HepG2 (cell line): ENCODE data around the gene KRT17. TPM values are rescaled to one million over a fixed set of nuclear protein-coding genes. Genes with fewer than 3 reads are reported as not detected.

Experiments
- KDM2A ChIP-seq: sonication (generic); formaldehyde crosslinking; IDR thresholded peaks from 2 replicates; pipeline ENCODE4 v1.4.0; 2020; ENCODE audit warnings: low read depth, missing genetic modification reagents, borderline replicate concordance
- MYC ChIP-seq: sonication (generic); formaldehyde crosslinking; IDR thresholded peaks from 2 replicates; pipeline ENCODE4 v1.9.0; 2021; ENCODE audit warnings: missing genetic modification reagents, borderline replicate concordance
- NFIB ChIP-seq: sonication (generic); formaldehyde crosslinking; IDR thresholded peaks from 2 replicates; pipeline ENCODE4 v1.9.0; 2021; ENCODE audit warnings: missing genetic modification reagents, mild to moderate bottlenecking, borderline replicate concordance
- NR2F1 ChIP-seq, 2 experiments: fragments of 450-650 bp in 1 of 2; formaldehyde crosslinking in 1 of 2; IDR thresholded peaks; 2 replicates each; pipeline versions ENCODE4 v1.5.0 to v1.6.1; 2016 to 2020; ENCODE audit warnings: mild to moderate bottlenecking in 1 of 2, missing compliant biosample characterization in 1 of 2, missing genetic modification reagents in 1 of 2, moderate library complexity in 1 of 2
- PCBP2 ChIP-seq: fragments of 200-400 bp; formaldehyde crosslinking; optimal IDR thresholded peaks from 2 replicates; pipeline ENCODE3; 2018; ENCODE audit warnings: low read length, low read depth; ENCODE audit not compliant: poor library complexity, severe bottlenecking
- YY1 ChIP-seq: IDR thresholded peaks from 2 replicates; pipeline ENCODE4 v1.6.1; 2011; ENCODE audit warnings: low read length, low read depth, moderate library complexity, mild to moderate bottlenecking; ENCODE audit not compliant: insufficient read depth, insufficient replicate concordance
- ZNF501 ChIP-seq: sonication (generic); formaldehyde crosslinking; IDR thresholded peaks from 2 replicates; pipeline ENCODE4 v1.5.1; 2020; ENCODE audit warnings: mild to moderate bottlenecking, moderate library complexity, missing genetic modification reagents
- ZNF670 ChIP-seq: sonication (generic); formaldehyde crosslinking; IDR thresholded peaks from 2 replicates; pipeline ENCODE4 v1.8.0; 2022; ENCODE audit warnings: mild to moderate bottlenecking, missing genetic modification reagents, borderline replicate concordance
- polyA plus RNA-seq, 8 experiments: library from polyadenylated mRNA; depleted of rRNA in 3 of 8; stranded (reverse) in 7 of 8; unstranded in 1 of 8; fragments of >200 nt; fragmentation: Illumina TruSeq in 4 of 8; extraction: Trizol in 4 of 8; gene quantifications; 2 replicates each; pipeline versions ENCODE4 v1.2.1 to v1.2.3, GENCODE V29; 2011 to 2016; ENCODE audit warnings: low read depth in 4 of 8, missing spikeins in 1 of 8, mixed read lengths in 1 of 8; ENCODE audit not compliant: insufficient read depth in 1 of 8
- total RNA-seq, 5 experiments: library from RNA; depleted of rRNA; stranded (reverse); fragments of >200 nt; fragmentation: Illumina TruSeq; extraction: Trizol; gene quantifications; 2 replicates each; pipeline ENCODE4 v1.2.3, GENCODE V29; 2016; ENCODE audit warnings: low read depth in 1 of 5
- TF ChIP-seq, protein P1 (sequence below): conservative IDR thresholded peaks from 2 replicates; pipeline ENCODE4 v1.6.1; 2018; ENCODE audit warnings: missing genetic modification reagents
- TF ChIP-seq, protein P2 (sequence below): sonication (generic); formaldehyde crosslinking; IDR thresholded peaks from 2 replicates; pipeline ENCODE4 v1.4.0; 2020; ENCODE audit warnings: mild to moderate bottlenecking, low read depth, missing genetic modification reagents
- TF ChIP-seq, protein P3 (sequence below): sonication (generic); formaldehyde crosslinking; IDR thresholded peaks from 2 replicates; pipeline ENCODE4 v1.9.0; 2022; ENCODE audit warnings: low read depth, missing genetic modification reagents
- TF ChIP-seq, protein P4 (sequence below): sonication (generic); formaldehyde crosslinking; IDR thresholded peaks from 2 replicates; pipeline ENCODE4 v1.9.0; 2021; ENCODE audit warnings: mild to moderate bottlenecking, missing genetic modification reagents
- TF ChIP-seq, protein P5 (sequence below): sonication (generic); formaldehyde crosslinking; IDR thresholded peaks from 2 replicates; pipeline ENCODE4 v1.8.1; 2023; ENCODE audit warnings: missing genetic modification reagents, mild to moderate bottlenecking, borderline replicate concordance
- TF ChIP-seq, protein P6 (sequence below): IDR thresholded peaks from 2 replicates; pipeline ENCODE4 v1.6.1; 2018; ENCODE audit warnings: missing genetic modification reagents, mild to moderate bottlenecking, missing compliant biosample characterization

Gene KRT17
- total and polyA plus RNA-seq, 2 of the 13 experiments (the other 11 are each of a cell fraction or from before 2014, with no cell fraction given) = 0.38 to 0.82 TPM

DNA sequence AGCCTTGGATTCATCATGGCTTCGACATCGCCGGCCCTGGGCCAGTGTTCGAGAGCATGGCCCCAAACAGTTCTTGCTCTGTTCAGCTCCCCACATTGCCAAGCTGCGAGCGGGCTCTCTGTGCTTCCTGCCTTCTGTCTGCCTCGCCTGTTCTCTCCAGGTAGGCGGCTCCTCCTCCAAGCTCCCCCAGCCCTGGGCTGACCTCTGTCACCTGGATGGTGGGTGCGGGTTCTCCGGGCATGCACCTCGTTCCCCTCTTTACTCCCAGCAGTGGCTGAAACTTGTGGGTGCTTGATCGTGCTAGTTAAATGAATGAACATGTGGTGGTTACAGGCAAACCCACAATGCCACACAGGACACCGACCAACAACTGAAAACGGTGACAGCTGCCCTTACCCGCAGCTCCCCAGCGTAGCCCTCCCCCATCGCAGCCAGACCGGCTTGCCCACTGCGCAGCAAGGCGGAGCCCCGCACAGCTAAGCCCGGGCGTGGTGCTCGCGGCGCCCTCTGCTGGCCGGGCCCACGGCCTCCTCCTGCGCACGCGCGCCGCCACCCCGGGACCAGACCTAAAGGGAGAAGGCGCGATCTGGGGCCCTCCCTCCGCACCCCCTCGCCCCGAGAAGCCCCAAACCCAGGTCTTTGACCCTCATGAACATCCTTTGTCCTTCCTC lies 41.3 kb upstream of the KRT17 start (continued):
- TF ChIP-seq, protein P1, sequence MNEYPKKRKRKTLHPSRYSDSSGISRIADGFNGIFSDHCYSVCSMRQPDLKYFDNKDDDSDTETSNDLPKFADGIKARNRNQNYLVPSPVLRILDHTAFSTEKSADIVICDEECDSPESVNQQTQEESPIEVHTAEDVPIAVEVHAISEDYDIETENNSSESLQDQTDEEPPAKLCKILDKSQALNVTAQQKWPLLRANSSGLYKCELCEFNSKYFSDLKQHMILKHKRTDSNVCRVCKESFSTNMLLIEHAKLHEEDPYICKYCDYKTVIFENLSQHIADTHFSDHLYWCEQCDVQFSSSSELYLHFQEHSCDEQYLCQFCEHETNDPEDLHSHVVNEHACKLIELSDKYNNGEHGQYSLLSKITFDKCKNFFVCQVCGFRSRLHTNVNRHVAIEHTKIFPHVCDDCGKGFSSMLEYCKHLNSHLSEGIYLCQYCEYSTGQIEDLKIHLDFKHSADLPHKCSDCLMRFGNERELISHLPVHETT = 0 out of 2 replicates have a peak, but pooled peaks have one; percentile 50
- TF ChIP-seq ZNF501 (CRISPR knock-in tag) (peak; percentile 81), NFIB (CRISPR knock-in tag) (no peak), MYC (CRISPR knock-in tag) (peak; percentile 76; the same call in 1 of the 2 replicates), YY1 (peak; percentile 69), KDM2A (CRISPR knock-in tag) (peak; percentile 89), NR2F1 (CRISPR knock-in tag; IDR thresholded peaks at IDR 0.05) (no peak), ZNF670 (CRISPR knock-in tag) (no peak; the same call in 1 of the 2 replicates), PCBP2 (no peak)
- TF ChIP-seq, protein P2, sequence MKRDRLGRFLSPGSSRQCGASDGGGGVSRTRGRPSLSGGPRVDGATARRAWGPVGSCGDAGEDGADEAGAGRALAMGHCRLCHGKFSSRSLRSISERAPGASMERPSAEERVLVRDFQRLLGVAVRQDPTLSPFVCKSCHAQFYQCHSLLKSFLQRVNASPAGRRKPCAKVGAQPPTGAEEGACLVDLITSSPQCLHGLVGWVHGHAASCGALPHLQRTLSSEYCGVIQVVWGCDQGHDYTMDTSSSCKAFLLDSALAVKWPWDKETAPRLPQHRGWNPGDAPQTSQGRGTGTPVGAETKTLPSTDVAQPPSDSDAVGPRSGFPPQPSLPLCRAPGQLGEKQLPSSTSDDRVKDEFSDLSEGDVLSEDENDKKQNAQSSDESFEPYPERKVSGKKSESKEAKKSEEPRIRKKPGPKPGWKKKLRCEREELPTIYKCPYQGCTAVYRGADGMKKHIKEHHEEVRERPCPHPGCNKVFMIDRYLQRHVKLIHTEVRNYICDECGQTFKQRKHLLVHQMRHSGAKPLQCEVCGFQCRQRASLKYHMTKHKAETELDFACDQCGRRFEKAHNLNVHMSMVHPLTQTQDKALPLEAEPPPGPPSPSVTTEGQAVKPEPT (CRISPR knock-in tag) = peak; percentile 55; the same call in 1 of the 2 replicates
- TF ChIP-seq, protein P3, sequence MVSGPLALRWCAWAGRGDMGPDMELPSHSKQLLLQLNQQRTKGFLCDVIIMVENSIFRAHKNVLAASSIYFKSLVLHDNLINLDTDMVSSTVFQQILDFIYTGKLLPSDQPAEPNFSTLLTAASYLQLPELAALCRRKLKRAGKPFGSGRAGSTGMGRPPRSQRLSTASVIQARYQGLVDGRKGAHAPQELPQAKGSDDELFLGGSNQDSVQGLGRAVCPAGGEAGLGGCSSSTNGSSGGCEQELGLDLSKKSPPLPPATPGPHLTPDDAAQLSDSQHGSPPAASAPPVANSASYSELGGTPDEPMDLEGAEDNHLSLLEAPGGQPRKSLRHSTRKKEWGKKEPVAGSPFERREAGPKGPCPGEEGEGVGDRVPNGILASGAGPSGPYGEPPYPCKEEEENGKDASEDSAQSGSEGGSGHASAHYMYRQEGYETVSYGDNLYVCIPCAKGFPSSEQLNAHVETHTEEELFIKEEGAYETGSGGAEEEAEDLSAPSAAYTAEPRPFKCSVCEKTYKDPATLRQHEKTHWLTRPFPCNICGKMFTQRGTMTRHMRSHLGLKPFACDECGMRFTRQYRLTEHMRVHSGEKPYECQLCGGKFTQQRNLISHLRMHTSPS (CRISPR knock-in tag) = peak; percentile 70
- TF ChIP-seq, protein P4, sequence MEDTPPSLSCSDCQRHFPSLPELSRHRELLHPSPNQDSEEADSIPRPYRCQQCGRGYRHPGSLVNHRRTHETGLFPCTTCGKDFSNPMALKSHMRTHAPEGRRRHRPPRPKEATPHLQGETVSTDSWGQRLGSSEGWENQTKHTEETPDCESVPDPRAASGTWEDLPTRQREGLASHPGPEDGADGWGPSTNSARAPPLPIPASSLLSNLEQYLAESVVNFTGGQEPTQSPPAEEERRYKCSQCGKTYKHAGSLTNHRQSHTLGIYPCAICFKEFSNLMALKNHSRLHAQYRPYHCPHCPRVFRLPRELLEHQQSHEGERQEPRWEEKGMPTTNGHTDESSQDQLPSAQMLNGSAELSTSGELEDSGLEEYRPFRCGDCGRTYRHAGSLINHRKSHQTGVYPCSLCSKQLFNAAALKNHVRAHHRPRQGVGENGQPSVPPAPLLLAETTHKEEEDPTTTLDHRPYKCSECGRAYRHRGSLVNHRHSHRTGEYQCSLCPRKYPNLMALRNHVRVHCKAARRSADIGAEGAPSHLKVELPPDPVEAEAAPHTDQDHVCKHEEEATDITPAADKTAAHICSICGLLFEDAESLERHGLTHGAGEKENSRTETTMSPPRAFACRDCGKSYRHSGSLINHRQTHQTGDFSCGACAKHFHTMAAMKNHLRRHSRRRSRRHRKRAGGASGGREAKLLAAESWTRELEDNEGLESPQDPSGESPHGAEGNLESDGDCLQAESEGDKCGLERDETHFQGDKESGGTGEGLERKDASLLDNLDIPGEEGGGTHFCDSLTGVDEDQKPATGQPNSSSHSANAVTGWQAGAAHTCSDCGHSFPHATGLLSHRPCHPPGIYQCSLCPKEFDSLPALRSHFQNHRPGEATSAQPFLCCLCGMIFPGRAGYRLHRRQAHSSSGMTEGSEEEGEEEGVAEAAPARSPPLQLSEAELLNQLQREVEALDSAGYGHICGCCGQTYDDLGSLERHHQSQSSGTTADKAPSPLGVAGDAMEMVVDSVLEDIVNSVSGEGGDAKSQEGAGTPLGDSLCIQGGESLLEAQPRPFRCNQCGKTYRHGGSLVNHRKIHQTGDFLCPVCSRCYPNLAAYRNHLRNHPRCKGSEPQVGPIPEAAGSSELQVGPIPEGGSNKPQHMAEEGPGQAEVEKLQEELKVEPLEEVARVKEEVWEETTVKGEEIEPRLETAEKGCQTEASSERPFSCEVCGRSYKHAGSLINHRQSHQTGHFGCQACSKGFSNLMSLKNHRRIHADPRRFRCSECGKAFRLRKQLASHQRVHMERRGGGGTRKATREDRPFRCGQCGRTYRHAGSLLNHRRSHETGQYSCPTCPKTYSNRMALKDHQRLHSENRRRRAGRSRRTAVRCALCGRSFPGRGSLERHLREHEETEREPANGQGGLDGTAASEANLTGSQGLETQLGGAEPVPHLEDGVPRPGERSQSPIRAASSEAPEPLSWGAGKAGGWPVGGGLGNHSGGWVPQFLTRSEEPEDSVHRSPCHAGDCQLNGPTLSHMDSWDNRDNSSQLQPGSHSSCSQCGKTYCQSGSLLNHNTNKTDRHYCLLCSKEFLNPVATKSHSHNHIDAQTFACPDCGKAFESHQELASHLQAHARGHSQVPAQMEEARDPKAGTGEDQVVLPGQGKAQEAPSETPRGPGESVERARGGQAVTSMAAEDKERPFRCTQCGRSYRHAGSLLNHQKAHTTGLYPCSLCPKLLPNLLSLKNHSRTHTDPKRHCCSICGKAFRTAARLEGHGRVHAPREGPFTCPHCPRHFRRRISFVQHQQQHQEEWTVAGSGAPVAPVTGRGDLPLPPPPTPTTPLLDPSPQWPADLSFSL (CRISPR knock-in tag) = no peak; the same call in none of the 2 replicates
- TF ChIP-seq, protein P5, sequence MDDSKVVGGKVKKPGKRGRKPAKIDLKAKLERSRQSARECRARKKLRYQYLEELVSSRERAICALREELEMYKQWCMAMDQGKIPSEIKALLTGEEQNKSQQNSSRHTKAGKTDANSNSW (CRISPR knock-in tag) = no peak
- TF ChIP-seq, protein P6, sequence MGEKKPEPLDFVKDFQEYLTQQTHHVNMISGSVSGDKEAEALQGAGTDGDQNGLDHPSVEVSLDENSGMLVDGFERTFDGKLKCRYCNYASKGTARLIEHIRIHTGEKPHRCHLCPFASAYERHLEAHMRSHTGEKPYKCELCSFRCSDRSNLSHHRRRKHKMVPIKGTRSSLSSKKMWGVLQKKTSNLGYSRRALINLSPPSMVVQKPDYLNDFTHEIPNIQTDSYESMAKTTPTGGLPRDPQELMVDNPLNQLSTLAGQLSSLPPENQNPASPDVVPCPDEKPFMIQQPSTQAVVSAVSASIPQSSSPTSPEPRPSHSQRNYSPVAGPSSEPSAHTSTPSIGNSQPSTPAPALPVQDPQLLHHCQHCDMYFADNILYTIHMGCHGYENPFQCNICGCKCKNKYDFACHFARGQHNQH = peak; percentile 92
